ENCODE measurements around the gene SETBP1. TPM values are rescaled to one million over a fixed set of nuclear protein-coding genes. Genes with fewer than 3 reads are reported as not detected.

The SETBP1 gene
- total RNA-seq, 1 donor from 2014 or later: 12.4 TPM

GRCh38 chr18:45100321-45101105, 419.8 kb downstream of the SETBP1 start:
- H2AFZ ChIP-seq (ENCODE audit: low read depth, low read length): no peak overlapping the region
- H3K4me2 ChIP-seq (ENCODE audit: low read length): no peak overlapping the region
- H3K27me3 ChIP-seq (ENCODE audit: insufficient read depth, low read length): no peaks in the 10 kb centered on the region
- Mint-ChIP-seq H3K9me3 (ENCODE audit: unreplicated experiment) (no peaks in the 10 kb centered on the region), H3K4me1 (ENCODE audit: low read depth, unreplicated experiment) (no peaks in the 10 kb centered on the region), H3K27ac (ENCODE audit: unreplicated experiment) (no peak overlapping the region), H3K4me3 (ENCODE audit: unreplicated experiment) (no peak overlapping the region), H3K36me3 (ENCODE audit: low read depth, unreplicated experiment) (no peaks in the 10 kb centered on the region), H3K27me3 (ENCODE audit: low read depth, unreplicated experiment) (peaks cover 18% of the 10 kb centered on the region)
- H3K79me2 ChIP-seq (ENCODE audit: insufficient read depth, low read length): no peaks in the 10 kb centered on the region
- H3K4me1 ChIP-seq (ENCODE audit: insufficient read depth, low read length): no peaks in the 10 kb centered on the region
- FAIRE-seq (no peak), DNase-seq (ENCODE audit: low read depth) (no peak)
- H4K20me1 ChIP-seq (ENCODE audit: insufficient read depth, low read length): no peaks in the 10 kb centered on the region
- H3K9ac ChIP-seq (ENCODE audit: low read length): no peak overlapping the region
- H3K36me3 ChIP-seq (ENCODE audit: insufficient read depth, low read length): no peaks in the 10 kb centered on the region
- H3K9me3 ChIP-seq (ENCODE audit: insufficient read depth, low read depth, low read length): no peaks in the 10 kb centered on the region
- H3K27ac ChIP-seq (ENCODE audit: low read depth, low read length): no peak overlapping the region
- no peak for TF ChIP-seq CTCF (IDR thresholded peaks at IDR 0.05; ENCODE audit: insufficient read depth, low read depth, low read length)
- no peak for TF ChIP-seq EZH2 (IDR thresholded peaks at IDR 0.05; ENCODE audit: insufficient read depth, low read length)
- H3K4me3 ChIP-seq (ENCODE audit: insufficient read depth, low read depth, low read length): no peak overlapping the region

- H3K36me3 ChIP-seq (ENCODE audit: insufficient read depth, low read length): no peaks in the 10 kb centered on the region
- H4K20me1 ChIP-seq (ENCODE audit: insufficient read depth, low read length): no peaks in the 10 kb centered on the region
- H3K9me3 Mint-ChIP-seq (ENCODE audit: unreplicated experiment): no peaks in the 10 kb centered on the region
- H3K27me3 Mint-ChIP-seq (ENCODE audit: low read depth, unreplicated experiment): peaks cover 18% of the 10 kb centered on the region
- H3K4me1 ChIP-seq (ENCODE audit: insufficient read depth, low read length): peaks cover 5% of the 10 kb centered on the region
- H3K9ac ChIP-seq (ENCODE audit: low read length): no peak overlapping the region
- no peak overlapping the region for H3K27ac ChIP-seq (ENCODE audit: low read depth, low read length)
- FAIRE-seq (no peak), DNase-seq (ENCODE audit: low read depth) (no peak)
- H3K4me3 ChIP-seq (ENCODE audit: insufficient read depth, low read depth, low read length): no peak overlapping the region
- no peaks in the 10 kb centered on the region for H3K36me3 Mint-ChIP-seq (ENCODE audit: low read depth, unreplicated experiment)
- no peaks in the 10 kb centered on the region for H3K4me1 Mint-ChIP-seq (ENCODE audit: low read depth, unreplicated experiment)
- H3K27me3 ChIP-seq (ENCODE audit: insufficient read depth, low read length): no peaks in the 10 kb centered on the region
- no peak for TF ChIP-seq CTCF (IDR thresholded peaks at IDR 0.05; ENCODE audit: insufficient read depth, low read depth, low read length)
- no peak for TF ChIP-seq EZH2 (IDR thresholded peaks at IDR 0.05; ENCODE audit: insufficient read depth, low read length)
- H3K79me2 ChIP-seq (ENCODE audit: insufficient read depth, low read length): no peaks in the 10 kb centered on the region
- H3K4me3 Mint-ChIP-seq (ENCODE audit: unreplicated experiment): no peak overlapping the region
- H3K9me3 ChIP-seq (ENCODE audit: insufficient read depth, low read depth, low read length): no peaks in the 10 kb centered on the region
- H3K27ac Mint-ChIP-seq (ENCODE audit: unreplicated experiment): no peak overlapping the region
- H3K4me2 ChIP-seq (ENCODE audit: low read length): no peak overlapping the region
- no peak overlapping the region for H2AFZ ChIP-seq (ENCODE audit: low read depth, low read length)
These were observed 421.4 kb downstream of the SETBP1 start for GRCh38 chr18:45102126-45102525.

- no peak for FAIRE-seq
- Mint-ChIP-seq H3K9me3 (ENCODE audit: unreplicated experiment) (no peaks in the 10 kb centered on the region), H3K27me3 (ENCODE audit: low read depth, unreplicated experiment) (peaks cover 16% of the 10 kb centered on the region), H3K27ac (ENCODE audit: unreplicated experiment) (no peak overlapping the region), H3K4me1 (ENCODE audit: low read depth, unreplicated experiment) (no peaks in the 10 kb centered on the region), H3K36me3 (ENCODE audit: low read depth, unreplicated experiment) (no peaks in the 10 kb centered on the region), H3K4me3 (ENCODE audit: unreplicated experiment) (no peak overlapping the region)
- Histone ChIP-seq H3K36me3 (ENCODE audit: insufficient read depth, low read length) (no peaks in the 10 kb centered on the region), H3K27me3 (ENCODE audit: insufficient read depth, low read length) (no peaks in the 10 kb centered on the region), H3K4me1 (ENCODE audit: insufficient read depth, low read length) (peaks cover 10% of the 10 kb centered on the region), H3K9me3 (ENCODE audit: insufficient read depth, low read depth, low read length) (no peaks in the 10 kb centered on the region), H2AFZ (ENCODE audit: low read depth, low read length) (no peak overlapping the region), H4K20me1 (ENCODE audit: insufficient read depth, low read length) (no peaks in the 10 kb centered on the region), H3K27ac (ENCODE audit: low read depth, low read length) (no peak overlapping the region), H3K9ac (ENCODE audit: low read length) (no peak overlapping the region), H3K4me2 (ENCODE audit: low read length) (no peak overlapping the region), H3K4me3 (ENCODE audit: insufficient read depth, low read depth, low read length) (no peak overlapping the region), H3K79me2 (ENCODE audit: insufficient read depth, low read length) (no peaks in the 10 kb centered on the region)
- TF ChIP-seq EZH2 (IDR thresholded peaks at IDR 0.05; ENCODE audit: insufficient read depth, low read length) (no peak), CTCF (IDR thresholded peaks at IDR 0.05; ENCODE audit: insufficient read depth, low read depth, low read length) (no peak)
- no peak for DNase-seq (ENCODE audit: low read depth)
These were observed 422.2 kb downstream of the SETBP1 start for GRCh38 chr18:45102863-45103262.

Measured in astrocyte (in vitro differentiated cells and primary cell).